Glomerular visceral epithelial cell (primary cell): ENCODE data around the gene SREK1IP1.

Experiments
- DNase-seq: peaks from one replicate; pipeline ENCODE4 v3.0.0-alpha.2; 2016; ENCODE audit errors: extremely low spot score

The SREK1IP1 gene

GRCh38 chr5:64685866-64686265 lies 82.6 kb downstream of the SREK1IP1 start:
- no peak for DNase-seq

- DNase-seq = no peak
Observed at GRCh38 chr5:64682608-64683007, 85.9 kb downstream of the SREK1IP1 start.

- DNase-seq = peak; percentile 12
Observed at GRCh38 chr5:64680289-64680688, 88.2 kb downstream of the SREK1IP1 start.

GRCh38 chr5:64678374-64678773 lies 90.1 kb downstream of the SREK1IP1 start:
- no peak for DNase-seq

- DNase-seq = no peak
Observed at GRCh38 chr5:64671678-64672077, 96.8 kb downstream of the SREK1IP1 start.

- DNase-seq = no peak
Observed at GRCh38 chr5:64670277-64670676, 98.2 kb downstream of the SREK1IP1 start.
